HG03060 (cell line): ENCODE results near the gene AGAP1.

Experiments
- ATAC-seq: cut with Tn5 transposase; IDR thresholded peaks from one replicate; pipeline ENCODE4 v1.9.1; 2021; ENCODE audit warnings: low read depth, moderate number of reproducible peaks; ENCODE audit not compliant: unreplicated experiment

Gene AGAP1

DNA sequence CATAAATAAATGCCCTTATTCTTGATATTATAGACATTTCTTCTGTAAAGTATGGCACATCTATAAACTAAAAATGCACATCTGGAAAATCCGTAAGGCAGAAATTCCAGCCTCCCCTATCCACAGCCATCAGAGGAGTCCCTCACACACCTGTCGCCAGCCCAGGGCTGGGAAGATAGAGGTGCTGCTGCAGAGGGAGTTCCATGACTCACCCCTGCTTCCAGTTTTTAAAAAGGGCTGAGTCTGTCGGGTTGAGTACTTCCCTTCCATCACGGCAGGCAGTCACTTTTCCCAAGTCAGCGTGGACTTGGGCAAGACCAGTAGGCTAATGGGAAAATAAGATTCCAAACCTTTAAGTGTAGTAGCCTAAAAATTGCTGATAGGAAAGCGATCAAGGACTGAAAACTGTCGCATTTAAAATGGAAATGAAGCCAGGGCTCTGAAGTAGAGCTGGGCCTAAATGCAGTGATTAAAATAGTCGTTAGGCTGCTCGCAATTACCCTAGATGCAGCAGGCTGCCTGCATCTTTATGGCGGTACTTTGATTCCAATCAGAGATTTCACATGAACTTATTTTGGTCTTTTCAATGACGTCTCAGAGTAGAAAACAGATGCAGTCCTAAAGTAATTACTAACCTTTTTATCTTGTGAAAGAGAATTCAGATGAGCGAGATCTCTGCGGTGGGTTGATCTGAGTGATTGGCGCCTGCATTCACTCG is 280.5 kb downstream of the AGAP1 start:
- no peak for ATAC-seq

DNA sequence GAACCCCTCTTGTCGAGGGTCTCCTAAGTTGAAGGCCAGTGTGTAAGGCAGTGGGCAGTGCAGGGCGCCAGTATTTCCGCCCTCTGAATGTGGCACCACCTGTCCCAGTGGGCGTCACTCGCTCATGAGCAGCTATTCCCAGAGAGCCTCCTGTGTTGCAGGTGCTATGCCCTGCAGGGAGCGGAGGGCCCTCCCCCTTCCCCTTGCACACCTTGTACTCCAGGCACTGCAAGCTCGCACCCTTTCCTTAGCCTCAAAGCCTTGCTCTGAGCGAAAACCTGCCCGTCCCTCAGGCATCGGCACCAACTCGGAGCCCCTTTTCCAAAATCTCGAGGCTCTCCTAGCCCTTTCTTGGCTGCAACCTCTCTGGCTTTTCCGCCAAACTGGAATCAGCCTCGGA is 282.7 kb downstream of the AGAP1 start:
- ATAC-seq, result no peak

DNA sequence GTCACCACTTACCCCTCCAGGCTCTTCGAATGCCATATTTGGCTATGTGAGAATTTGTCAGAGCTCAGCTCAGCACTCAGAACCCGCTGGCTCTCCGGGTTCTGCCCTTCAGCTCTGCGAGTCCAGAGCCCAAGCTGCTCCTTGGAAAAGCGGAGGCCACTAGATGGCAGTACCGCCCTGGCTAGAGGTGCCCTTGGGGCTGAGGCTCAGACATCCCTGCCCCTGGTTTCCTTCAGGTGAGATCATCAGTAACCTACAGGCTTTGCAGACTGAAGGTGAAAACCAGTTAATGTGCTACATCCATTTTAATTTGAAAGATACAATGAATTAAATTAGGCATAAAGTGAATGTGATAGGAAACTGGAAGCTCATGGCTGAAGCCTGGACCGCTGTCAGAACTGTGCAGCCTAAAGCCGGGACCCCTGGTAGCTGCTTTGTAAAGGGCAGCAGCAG is 285.6 kb downstream of the AGAP1 start:
- ATAC-seq, result no peak

DNA sequence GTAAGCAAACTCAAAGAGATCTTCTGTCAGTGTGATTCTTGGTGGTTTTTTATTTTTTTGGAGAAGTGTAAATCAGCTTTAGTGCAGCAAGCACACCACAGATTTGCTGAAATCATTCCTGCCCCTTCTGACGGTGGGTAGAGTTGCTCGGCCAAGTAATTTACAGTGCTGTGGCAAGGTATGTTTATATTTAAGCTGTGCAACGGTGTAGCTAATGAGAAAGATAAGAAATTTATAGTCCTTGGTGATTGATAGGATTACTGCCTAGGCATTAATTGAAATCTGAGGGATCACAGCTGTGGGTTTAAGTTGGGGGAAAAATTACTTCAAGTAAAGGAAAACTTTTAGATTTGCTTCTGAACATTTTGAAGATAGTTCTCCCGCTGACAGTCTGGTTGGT is 286.6 kb downstream of the AGAP1 start:
- no peak for ATAC-seq

DNA sequence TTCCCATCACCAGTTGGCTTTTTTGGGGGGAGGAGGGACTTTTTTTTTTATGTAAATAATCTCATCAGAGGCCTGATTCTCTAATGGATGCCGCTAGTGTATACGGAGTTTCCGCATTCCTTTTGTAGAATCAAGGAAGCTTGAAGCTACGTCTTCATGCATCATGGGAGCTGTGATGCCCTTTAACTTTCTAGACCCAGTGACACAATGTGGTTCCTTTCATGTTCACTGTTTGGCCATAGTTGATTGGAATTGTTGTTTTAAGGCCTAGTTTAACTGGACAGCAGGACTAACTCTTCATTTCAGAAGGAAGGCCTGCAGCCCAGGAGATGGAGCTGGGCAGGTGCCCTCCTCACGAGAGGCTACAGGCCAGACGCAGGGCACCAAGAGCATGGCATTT is 287.9 kb downstream of the AGAP1 start:
- ATAC-seq, result no peak

GRCh38 chr2:235784788-235785187 is 290.9 kb downstream of the AGAP1 start:
- ATAC-seq, result no peak

DNA sequence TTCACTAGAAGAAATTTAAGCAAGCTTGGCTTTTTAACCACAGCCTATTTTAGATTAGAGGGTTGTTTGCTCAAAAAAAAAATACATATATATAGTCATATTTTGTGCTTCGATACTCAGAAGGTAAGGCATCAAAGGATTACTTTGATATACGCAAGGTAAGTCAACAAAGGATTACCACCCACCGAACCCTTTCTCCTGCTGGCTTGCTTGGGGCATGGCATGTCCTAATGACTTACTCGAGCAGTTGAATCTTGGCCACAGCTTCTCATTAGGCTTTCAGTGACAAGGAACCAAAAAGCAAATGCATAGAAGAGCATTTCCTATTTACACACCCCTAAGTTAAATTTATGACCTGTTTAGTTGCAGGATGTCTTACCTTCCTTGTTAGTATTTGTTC is 295.7 kb downstream of the AGAP1 start:
- no peak for ATAC-seq

GRCh38 chr2:235793163-235793752 is 299.4 kb downstream of the AGAP1 start:
- no peak for ATAC-seq

DNA sequence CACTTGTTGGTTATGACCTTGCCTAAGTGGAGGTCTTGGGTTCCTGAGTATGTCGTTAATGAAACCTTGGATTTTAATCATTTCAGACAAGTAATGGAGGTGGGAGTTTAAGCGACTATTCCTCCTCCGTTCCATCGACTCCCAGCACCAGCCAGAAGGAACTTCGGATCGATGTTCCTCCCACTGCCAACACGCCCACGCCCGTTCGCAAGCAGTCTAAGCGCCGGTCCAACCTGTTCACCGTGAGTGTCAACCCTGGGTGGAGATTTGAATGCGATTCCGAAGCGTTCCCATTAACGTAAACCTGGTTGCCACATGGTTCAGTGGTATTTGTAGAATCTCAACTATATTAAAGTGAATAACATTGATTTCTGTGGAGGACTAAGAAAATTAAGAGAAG is 305.4 kb downstream of the AGAP1 start:
- no peak for ATAC-seq

- ATAC-seq, result no peak
Measured at GRCh38 chr2:235802542-235802941, 308.7 kb downstream of the AGAP1 start.

DNA sequence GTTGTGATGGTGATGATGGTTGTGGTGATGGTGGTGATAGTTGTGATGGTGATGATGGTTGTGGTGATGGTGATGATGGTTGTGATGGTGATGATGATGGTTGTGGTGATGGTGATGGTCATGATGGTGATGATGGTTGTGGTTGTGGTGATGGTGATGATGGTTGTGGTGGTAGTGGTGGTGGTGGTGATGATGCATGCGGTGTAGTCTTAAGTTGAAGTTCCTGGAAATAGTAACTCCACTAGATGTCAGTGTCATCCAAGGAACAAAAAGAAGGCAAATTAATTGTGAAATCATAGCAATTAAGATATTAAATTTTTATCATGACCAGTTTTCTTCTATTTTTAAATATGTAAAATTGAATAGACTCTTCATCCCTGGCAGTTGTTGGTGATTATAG is 309.2 kb downstream of the AGAP1 start:
- no peak for ATAC-seq

- no peak for ATAC-seq
Measured at GRCh38 chr2:235804676-235805075, 310.8 kb downstream of the AGAP1 start.

GRCh38 chr2:235806986-235807750 is 313.3 kb downstream of the AGAP1 start:
- no peak for ATAC-seq

- no peak for ATAC-seq
Measured at GRCh38 chr2:235808366-235808765, 314.5 kb downstream of the AGAP1 start.

DNA sequence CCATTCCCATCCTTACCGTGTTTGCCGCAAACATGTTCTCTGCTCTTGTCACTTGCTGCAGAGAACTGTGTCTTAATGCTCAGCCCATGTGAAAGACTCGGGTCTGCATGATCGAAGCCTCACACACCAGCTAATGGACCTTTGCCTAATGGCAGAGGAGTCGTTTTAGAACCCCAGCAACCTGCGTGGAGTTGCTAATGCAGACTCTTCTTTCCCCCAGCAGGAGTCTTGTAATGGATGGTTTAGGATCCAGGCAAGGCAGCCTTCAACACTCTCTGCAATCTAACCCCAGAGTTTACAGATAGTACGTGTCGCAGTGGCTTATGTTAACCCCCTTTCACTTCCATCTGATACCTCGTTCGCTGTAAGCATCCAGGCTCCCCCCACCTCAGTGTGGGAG is 316.4 kb downstream of the AGAP1 start:
- ATAC-seq, result no peak

GRCh38 chr2:235810846-235811245 is 317.0 kb downstream of the AGAP1 start:
- ATAC-seq, result no peak

- ATAC-seq, result no peak
Measured at GRCh38 chr2:235811446-235812184, 317.8 kb downstream of the AGAP1 start.

DNA sequence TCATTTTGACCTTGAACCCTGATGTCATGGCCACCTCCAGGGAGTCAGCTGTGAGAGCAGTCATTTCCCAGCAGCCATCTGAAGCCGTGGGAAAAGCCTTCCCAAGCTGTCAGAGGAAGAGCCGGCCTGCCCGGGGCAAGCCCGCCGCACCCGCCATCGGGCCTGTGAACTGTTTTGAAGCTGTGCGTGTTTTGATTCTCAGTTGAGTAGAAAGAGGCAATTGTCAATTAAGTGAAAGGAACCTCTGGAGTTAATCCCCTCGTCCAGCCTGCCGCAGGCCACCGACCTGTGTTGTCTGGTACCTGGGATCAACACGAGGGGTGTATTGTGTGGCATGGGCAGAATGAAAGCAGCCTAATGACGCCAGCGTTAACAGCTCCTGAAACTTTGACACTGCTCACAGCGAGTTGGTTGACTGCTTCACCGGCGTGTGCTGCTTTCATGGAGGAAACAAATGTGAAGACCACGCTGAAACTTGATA is 318.4 kb downstream of the AGAP1 start:
- ATAC-seq, result no peak

DNA sequence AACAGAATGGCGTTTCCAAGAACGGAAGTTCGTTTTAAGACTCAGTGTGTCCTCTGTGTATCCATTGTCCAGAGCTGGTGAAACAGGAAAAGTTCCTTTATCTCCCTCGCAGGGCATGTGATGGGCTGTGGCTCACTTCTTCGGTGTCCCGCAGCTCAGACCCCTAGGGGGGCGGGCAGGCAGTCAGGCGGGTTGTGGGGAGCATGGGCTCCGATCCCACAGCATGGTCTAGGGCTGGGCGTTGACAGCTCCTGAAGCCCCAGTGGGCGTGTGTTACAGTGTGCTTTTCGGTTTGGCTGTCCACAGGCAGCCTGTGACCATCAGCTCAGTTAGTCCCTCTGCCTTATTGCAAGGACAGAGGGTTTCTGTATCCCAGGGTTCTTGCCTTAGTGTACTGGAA is 319.6 kb downstream of the AGAP1 start:
- ATAC-seq, result no peak

DNA sequence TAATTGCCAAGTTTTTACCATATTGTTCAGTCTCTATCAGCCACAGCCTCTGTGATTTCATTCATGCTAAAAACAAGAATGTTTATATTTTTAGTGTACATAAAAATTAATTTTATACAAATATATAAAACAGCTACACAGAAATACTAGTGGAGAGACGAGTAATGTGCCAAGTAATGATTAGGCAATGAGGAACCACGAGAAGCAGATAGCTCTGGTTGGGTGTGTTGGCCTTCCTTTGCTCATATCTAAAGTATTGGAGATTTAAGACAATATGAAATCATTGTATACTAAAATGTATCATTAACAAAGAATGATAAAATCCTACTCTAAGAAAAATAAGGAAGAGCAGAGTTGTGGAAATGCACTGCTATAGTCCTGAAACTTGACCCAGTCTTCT is 326.7 kb downstream of the AGAP1 start:
- ATAC-seq, result no peak

- no peak for ATAC-seq
Measured at GRCh38 chr2:235824331-235824730, 330.5 kb downstream of the AGAP1 start.
